ENCODE results near the gene SMPD1. TPM values are rescaled to one million over a fixed set of nuclear protein-coding genes. Genes with fewer than 3 reads are reported as not detected.
A peak's percentile ranks its signal among the peaks of the same experiment; 100 is the strongest.

SMPD1 gene
- total RNA-seq, 2 donors from 2014 or later: 36.6 to 51.3 TPM

DNA sequence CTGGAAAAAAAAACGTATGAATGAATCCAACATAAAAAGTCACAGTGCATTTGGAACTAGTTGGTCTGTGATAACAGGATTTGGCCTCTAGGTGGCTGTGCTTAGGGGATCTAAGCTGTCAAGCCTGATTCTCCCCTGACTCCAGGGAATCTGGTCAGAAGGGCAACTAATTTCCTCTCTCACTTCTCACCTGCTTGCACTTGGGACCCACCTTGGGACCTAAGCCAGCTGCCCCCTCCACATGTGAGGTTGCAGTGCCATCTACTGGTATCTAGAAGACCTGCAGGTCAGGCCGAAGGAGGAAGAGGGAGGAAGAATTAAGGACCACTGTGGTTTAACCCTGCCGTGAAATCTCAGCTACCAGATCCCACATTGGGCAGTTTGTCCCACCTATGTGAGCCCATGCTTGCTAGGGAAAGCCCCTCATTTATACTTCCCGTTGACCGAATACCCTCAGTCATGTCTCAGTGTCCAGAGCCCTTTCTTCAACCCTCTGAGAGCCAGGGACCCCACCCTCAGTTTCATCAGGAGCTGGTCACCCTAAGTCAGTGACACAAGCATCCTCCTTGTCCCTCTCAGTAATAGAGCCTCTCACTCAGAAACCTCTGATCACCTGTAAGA, 36.8 kb upstream of the SMPD1 start:
- H3K27ac ChIP-seq: no peak overlapping the region
- ATAC-seq (ENCODE audit: insufficient number of reproducible peaks, low FRiP score, low read depth): no peak
- TF ChIP-seq CTCF (IDR thresholded peaks at IDR 0.05): peak; percentile 92
- no peak for DNase-seq (ENCODE audit: low spot score)
- no peaks in the 10 kb centered on the region for H3K36me3 ChIP-seq
- no peaks in the 10 kb centered on the region for H3K27me3 ChIP-seq (replicated peaks; ENCODE audit: insufficient read depth)
- no peaks in the 10 kb centered on the region for H3K9me3 ChIP-seq
- no peak overlapping the region for H3K4me3 ChIP-seq
- H3K4me1 ChIP-seq (ENCODE audit: control insufficient read depth in 1 of 2, low read depth in 2 of 2): peaks cover 15 to 24% of the 10 kb centered on the region in 2 donors

DNA sequence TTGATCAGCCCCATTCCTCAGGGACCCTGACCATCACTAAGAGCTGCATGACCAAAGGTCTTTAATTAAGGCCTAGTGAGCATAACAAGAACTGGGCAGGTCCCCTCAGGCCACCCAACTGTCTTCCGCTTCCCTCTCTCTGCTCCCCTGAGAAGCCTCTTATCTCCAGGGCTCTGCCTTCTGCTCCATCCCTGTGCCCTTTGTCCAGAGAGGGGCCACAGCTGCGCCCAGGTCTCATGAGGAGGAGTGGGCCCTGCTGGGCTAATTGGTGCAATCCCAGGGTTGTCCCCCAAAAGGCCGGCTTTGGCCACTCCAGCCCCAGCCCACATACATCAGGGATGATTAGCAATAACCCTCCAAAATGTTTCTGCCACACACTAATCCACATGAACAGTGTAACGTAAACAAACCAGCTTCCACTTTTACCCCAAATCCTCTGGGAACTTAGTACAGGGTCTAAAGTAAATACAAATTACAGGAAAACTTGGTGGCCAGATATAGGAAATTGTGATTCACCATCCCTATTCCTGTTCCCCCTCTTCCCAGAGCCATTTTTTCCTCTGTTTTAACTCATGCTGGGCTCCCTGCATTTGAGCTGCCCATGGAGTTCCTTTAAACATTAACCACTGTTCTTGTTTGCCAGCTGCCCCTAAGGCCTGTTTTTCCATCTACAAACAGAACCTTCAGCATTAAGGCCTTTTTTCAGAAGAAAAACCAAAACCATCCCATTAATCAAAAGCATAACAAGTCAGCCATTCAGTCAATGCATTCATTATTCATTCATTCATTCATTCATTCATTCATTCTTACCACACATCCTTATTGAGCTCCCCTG, 35.4 kb upstream of the SMPD1 start:
- H3K27me3 ChIP-seq (replicated peaks; ENCODE audit: insufficient read depth): no peaks in the 10 kb centered on the region
- H3K27ac ChIP-seq: no peak overlapping the region
- DNase-seq (ENCODE audit: low spot score) (no peak), ATAC-seq (ENCODE audit: insufficient number of reproducible peaks, low FRiP score, low read depth) (no peak)
- H3K9me3 ChIP-seq: no peaks in the 10 kb centered on the region
- TF ChIP-seq CTCF (IDR thresholded peaks at IDR 0.05): no peak
- no peak overlapping the region for H3K4me3 ChIP-seq
- peaks cover 15 to 24% of the 10 kb centered on the region in 2 donors for H3K4me1 ChIP-seq (ENCODE audit: control insufficient read depth in 1 of 2, low read depth in 2 of 2)
- H3K36me3 ChIP-seq: no peaks in the 10 kb centered on the region

DNA sequence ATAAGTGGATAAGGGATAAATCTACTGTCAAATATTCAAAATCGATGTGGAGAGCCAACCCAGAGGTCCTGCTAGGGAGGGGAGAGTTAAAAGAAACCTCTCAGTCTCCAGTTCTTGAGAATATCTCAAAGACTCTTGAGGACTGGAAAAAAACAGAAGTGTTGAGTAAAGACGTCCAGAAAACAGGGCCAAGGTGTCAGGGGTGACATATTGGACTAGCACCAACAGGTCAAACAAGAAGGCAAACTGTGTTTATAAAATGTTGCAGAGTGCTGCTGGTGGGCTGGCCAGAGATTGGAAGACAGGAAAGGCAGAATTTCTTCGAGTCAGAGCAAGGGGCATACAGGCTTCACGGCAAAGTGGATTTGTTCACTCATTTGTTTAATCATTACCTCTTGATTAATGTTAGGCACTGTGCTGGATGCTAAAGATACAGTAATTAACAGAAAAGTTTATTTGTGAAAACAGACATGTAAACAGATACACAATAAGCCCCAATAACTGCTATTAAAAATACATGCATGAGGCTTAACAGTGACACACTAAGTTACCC, 33.7 kb upstream of the SMPD1 start:
- Histone ChIP-seq H3K4me3 (no peak overlapping the region), H3K9me3 (no peaks in the 10 kb centered on the region), H3K36me3 (no peaks in the 10 kb centered on the region), H3K27ac (peak overlapping the region; percentile 85 to 89), H3K27me3 (replicated peaks; ENCODE audit: insufficient read depth) (no peaks in the 10 kb centered on the region), H3K4me1 (ENCODE audit: control insufficient read depth in 1 of 2, low read depth in 2 of 2) (peaks cover 15 to 27% of the 10 kb centered on the region in 2 donors)
- TF ChIP-seq CTCF (IDR thresholded peaks at IDR 0.05): no peak
- no peak for ATAC-seq (ENCODE audit: insufficient number of reproducible peaks, low FRiP score, low read depth)
- no peak for DNase-seq (ENCODE audit: low spot score)

- Histone ChIP-seq H3K9me3 (no peaks in the 10 kb centered on the region), H3K4me1 (ENCODE audit: control insufficient read depth in 1 of 2, low read depth in 2 of 2) (peaks cover 17 to 32% of the 10 kb centered on the region in 2 donors), H3K36me3 (no peaks in the 10 kb centered on the region), H3K4me3 (peak overlapping the region; percentile 4), H3K27ac (peak overlapping the region; percentile 85 to 89), H3K27me3 (replicated peaks; ENCODE audit: insufficient read depth) (no peaks in the 10 kb centered on the region)
- peak; percentile 92 for ATAC-seq (ENCODE audit: insufficient number of reproducible peaks, low FRiP score, low read depth)
- DNase-seq (ENCODE audit: low spot score): peak; percentile 76
- no peak for TF ChIP-seq CTCF (IDR thresholded peaks at IDR 0.05)
These were observed 33.1 kb upstream of the SMPD1 start for GRCh38 chr11:6357222-6357621.

GRCh38 chr11:6360183-6360582, 30.1 kb upstream of the SMPD1 start:
- H3K4me1 ChIP-seq (ENCODE audit: control insufficient read depth in 1 of 2, low read depth in 2 of 2): peaks cover 18 to 53% of the 10 kb centered on the region in 2 donors
- H3K4me3 ChIP-seq: no peak overlapping the region
- ATAC-seq (ENCODE audit: insufficient number of reproducible peaks, low FRiP score, low read depth): no peak
- H3K9me3 ChIP-seq: no peaks in the 10 kb centered on the region
- no peak for TF ChIP-seq CTCF (IDR thresholded peaks at IDR 0.05)
- DNase-seq (ENCODE audit: low spot score): no peak
- no peaks in the 10 kb centered on the region for H3K27me3 ChIP-seq (replicated peaks; ENCODE audit: insufficient read depth)
- H3K27ac ChIP-seq: peak overlapping the region in 1 of 2 donors; percentile 20
- H3K36me3 ChIP-seq: no peaks in the 10 kb centered on the region

Measured in thoracic aorta (tissue), 2 donors.